Measurements from ENCODE around the gene PANK4. TPM values are rescaled to one million over a fixed set of nuclear protein-coding genes. Genes with fewer than 3 reads are reported as not detected.

The PANK4 gene
- polyA plus RNA-seq, 2 of the 4 experiments (the other 2 are of a cell fraction): 8.1 to 13.8 TPM

DNA sequence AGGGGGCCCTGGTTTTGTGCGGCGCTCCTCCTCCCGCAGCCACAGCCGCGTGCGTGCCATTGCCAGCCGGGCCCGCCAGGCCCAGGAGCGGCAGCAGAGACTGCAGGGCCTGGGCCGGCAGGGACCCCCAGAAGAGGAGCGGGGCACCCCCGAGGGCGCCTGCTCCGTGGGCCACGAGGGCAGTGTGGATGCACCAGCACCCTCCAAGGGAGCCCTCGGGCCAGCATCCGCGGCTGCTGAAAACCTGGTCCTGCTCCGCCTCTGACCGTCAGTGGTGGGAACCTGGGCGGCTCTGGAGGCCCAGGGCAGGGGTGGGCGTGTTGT lies 21.5 kb downstream of the PANK4 start:
- no peak overlapping the region for H3K27ac ChIP-seq
- POLR2A ChIA-PET: no interaction called here
- TF ChIP-seq TFCP2L1 (CRISPR knock-in tag; IDR thresholded peaks at IDR 0.05): no peak
- no peak for TF ChIP-seq CEBPB (IDR thresholded peaks at IDR 0.05)
- no peak for TF ChIP-seq CBX8 (IDR thresholded peaks at IDR 0.05)
- TF ChIP-seq KDM5A (IDR thresholded peaks at IDR 0.05): no peak
- TF ChIP-seq, protein P1, sequence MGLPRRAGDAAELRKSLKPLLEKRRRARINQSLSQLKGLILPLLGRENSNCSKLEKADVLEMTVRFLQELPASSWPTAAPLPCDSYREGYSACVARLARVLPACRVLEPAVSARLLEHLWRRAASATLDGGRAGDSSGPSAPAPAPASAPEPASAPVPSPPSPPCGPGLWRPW (IDR thresholded peaks at IDR 0.05): no peak
- TF ChIP-seq FOSB (CRISPR knock-in tag; IDR thresholded peaks at IDR 0.05): no peak
- TF ChIP-seq MYC (IDR thresholded peaks at IDR 0.05; ENCODE audit: borderline replicate concordance, low read length): no peak
- no peak for TF ChIP-seq JUNB (IDR thresholded peaks at IDR 0.05)
- TF ChIP-seq, protein P2, sequence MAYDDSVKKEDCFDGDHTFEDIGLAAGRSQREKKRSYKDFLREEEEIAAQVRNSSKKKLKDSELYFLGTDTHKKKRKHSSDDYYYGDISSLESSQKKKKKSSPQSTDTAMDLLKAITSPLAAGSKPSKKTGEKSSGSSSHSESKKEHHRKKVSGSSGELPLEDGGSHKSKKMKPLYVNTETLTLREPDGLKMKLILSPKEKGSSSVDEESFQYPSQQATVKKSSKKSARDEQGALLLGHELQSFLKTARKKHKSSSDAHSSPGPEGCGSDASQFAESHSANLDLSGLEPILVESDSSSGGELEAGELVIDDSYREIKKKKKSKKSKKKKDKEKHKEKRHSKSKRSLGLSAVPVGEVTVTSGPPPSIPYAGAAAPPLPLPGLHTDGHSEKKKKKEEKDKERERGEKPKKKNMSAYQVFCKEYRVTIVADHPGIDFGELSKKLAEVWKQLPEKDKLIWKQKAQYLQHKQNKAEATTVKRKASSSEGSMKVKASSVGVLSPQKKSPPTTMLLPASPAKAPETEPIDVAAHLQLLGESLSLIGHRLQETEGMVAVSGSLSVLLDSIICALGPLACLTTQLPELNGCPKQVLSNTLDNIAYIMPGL (CRISPR knock-in tag; IDR thresholded peaks at IDR 0.05; ENCODE audit: borderline replicate concordance): no peak
- no peak for TF ChIP-seq ZNF302 (CRISPR knock-in tag; IDR thresholded peaks at IDR 0.05)
- no peak for TF ChIP-seq RARB (CRISPR knock-in tag; IDR thresholded peaks at IDR 0.05)
- no peak for TF ChIP-seq CHD2 (IDR thresholded peaks at IDR 0.05; ENCODE audit: low read length, partially characterized antibody)
- TF ChIP-seq, protein P3, sequence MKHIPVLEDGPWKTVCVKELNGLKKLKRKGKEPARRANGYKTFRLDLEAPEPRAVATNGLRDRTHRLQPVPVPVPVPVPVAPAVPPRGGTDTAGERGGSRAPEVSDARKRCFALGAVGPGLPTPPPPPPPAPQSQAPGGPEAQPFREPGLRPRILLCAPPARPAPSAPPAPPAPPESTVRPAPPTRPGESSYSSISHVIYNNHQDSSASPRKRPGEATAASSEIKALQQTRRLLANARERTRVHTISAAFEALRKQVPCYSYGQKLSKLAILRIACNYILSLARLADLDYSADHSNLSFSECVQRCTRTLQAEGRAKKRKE (CRISPR knock-in tag; IDR thresholded peaks at IDR 0.05; ENCODE audit: low read depth): no peak
- TF ChIP-seq, protein P4, sequence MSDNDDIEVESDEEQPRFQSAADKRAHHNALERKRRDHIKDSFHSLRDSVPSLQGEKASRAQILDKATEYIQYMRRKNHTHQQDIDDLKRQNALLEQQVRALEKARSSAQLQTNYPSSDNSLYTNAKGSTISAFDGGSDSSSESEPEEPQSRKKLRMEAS (IDR thresholded peaks at IDR 0.05): no peak
- TF ChIP-seq MAFK (IDR thresholded peaks at IDR 0.05; ENCODE audit: partially characterized antibody): no peak
- no peak for TF ChIP-seq ESRRA (IDR thresholded peaks at IDR 0.05; ENCODE audit: borderline replicate concordance, low read length)
- 89% methylated on average over 19 of the region's 22 CpGs for WGBS (ENCODE audit: missing lambda C conversion rate)
- no peak overlapping the region for H3K4me3 ChIP-seq
- H3K9me3 ChIP-seq: no peaks in the 10 kb centered on the region
- no peak for ATAC-seq
- DNase-seq (ENCODE audit: low read depth in 1 of 2, low spot score in 1 of 2): no peak
- CTCF ChIA-PET: no interaction called here
- H3K4me2 ChIP-seq: no peak overlapping the region
- no peak for FAIRE-seq
- H3K4me1 ChIP-seq: no peaks in the 10 kb centered on the region

DNA sequence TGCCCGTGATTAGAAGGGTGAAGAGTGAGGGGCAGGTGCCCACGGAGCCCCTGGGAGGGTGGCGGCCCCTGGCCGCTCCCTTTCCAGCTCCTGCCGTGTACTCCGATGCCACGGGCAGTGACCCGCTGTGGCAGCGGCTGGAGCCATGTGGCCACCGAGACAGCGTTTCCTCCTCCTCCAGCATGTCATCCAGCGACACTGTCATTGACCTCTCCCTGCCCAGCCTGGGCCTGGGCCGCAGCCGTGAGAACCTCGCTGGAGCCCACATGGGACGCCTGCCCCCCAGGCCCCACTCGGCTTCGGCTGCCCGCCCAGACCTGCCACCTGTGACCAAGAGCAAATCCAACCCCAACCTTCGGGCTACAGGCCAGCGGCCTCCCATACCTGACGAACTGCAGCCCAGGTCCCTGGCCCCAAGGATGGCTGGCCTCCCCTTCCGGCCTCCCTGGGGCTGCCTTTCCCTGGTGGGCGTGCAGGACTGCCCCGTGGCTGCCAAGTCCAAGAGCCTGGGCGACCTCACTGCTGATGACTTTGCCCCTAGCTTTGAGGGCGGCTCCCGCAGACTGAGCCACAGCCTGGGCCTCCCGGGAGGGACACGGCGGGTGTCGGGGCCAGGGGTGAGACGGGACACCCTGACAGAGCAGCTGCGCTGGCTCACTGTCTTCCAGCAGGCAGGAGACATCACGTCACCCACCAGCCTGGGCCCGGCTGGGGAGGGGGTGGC lies 22.0 kb downstream of the PANK4 start:
- Histone ChIP-seq H3K9me3 (no peaks in the 10 kb centered on the region), H3K4me3 (no peak overlapping the region), H3K4me1 (no peaks in the 10 kb centered on the region), H3K27ac (no peak overlapping the region), H3K4me2 (no peak overlapping the region)
- 90% methylated on average over 9 of the region's 36 CpGs for WGBS (ENCODE audit: missing lambda C conversion rate)
- ChIA-PET CTCF (no interaction called here), POLR2A (no interaction called here)
- DNase-seq (ENCODE audit: low read depth in 1 of 2, low spot score in 1 of 2) (no peak), FAIRE-seq (no peak), ATAC-seq (no peak)
- TF ChIP-seq ESRRA (IDR thresholded peaks at IDR 0.05; ENCODE audit: borderline replicate concordance, low read length) (no peak), NPAS2 (CRISPR knock-in tag; IDR thresholded peaks at IDR 0.05; ENCODE audit: borderline replicate concordance) (no peak), BHLHE40 (IDR thresholded peaks at IDR 0.05; ENCODE audit: low read depth, low read length) (no peak), TP53 (CRISPR knock-in tag; IDR thresholded peaks at IDR 0.05) (no peak), ZFP36 (IDR thresholded peaks at IDR 0.05; ENCODE audit: borderline replicate concordance, partially characterized antibody) (no peak), CEBPB (IDR thresholded peaks at IDR 0.05) (no peak), RFX5 (IDR thresholded peaks at IDR 0.05) (no peak), CHD2 (IDR thresholded peaks at IDR 0.05; ENCODE audit: low read length, partially characterized antibody) (no peak)
- TF ChIP-seq, protein P5, sequence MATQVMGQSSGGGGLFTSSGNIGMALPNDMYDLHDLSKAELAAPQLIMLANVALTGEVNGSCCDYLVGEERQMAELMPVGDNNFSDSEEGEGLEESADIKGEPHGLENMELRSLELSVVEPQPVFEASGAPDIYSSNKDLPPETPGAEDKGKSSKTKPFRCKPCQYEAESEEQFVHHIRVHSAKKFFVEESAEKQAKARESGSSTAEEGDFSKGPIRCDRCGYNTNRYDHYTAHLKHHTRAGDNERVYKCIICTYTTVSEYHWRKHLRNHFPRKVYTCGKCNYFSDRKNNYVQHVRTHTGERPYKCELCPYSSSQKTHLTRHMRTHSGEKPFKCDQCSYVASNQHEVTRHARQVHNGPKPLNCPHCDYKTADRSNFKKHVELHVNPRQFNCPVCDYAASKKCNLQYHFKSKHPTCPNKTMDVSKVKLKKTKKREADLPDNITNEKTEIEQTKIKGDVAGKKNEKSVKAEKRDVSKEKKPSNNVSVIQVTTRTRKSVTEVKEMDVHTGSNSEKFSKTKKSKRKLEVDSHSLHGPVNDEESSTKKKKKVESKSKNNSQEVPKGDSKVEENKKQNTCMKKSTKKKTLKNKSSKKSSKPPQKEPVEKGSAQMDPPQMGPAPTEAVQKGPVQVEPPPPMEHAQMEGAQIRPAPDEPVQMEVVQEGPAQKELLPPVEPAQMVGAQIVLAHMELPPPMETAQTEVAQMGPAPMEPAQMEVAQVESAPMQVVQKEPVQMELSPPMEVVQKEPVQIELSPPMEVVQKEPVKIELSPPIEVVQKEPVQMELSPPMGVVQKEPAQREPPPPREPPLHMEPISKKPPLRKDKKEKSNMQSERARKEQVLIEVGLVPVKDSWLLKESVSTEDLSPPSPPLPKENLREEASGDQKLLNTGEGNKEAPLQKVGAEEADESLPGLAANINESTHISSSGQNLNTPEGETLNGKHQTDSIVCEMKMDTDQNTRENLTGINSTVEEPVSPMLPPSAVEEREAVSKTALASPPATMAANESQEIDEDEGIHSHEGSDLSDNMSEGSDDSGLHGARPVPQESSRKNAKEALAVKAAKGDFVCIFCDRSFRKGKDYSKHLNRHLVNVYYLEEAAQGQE (IDR thresholded peaks at IDR 0.05): no peak
- TF ChIP-seq, protein P6, sequence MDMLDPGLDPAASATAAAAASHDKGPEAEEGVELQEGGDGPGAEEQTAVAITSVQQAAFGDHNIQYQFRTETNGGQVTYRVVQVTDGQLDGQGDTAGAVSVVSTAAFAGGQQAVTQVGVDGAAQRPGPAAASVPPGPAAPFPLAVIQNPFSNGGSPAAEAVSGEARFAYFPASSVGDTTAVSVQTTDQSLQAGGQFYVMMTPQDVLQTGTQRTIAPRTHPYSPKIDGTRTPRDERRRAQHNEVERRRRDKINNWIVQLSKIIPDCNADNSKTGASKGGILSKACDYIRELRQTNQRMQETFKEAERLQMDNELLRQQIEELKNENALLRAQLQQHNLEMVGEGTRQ (IDR thresholded peaks at IDR 0.05): no peak
- TF ChIP-seq, protein P7, sequence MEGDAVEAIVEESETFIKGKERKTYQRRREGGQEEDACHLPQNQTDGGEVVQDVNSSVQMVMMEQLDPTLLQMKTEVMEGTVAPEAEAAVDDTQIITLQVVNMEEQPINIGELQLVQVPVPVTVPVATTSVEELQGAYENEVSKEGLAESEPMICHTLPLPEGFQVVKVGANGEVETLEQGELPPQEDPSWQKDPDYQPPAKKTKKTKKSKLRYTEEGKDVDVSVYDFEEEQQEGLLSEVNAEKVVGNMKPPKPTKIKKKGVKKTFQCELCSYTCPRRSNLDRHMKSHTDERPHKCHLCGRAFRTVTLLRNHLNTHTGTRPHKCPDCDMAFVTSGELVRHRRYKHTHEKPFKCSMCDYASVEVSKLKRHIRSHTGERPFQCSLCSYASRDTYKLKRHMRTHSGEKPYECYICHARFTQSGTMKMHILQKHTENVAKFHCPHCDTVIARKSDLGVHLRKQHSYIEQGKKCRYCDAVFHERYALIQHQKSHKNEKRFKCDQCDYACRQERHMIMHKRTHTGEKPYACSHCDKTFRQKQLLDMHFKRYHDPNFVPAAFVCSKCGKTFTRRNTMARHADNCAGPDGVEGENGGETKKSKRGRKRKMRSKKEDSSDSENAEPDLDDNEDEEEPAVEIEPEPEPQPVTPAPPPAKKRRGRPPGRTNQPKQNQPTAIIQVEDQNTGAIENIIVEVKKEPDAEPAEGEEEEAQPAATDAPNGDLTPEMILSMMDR (IDR thresholded peaks at IDR 0.05): no peak
- TF ChIP-seq, protein P3 (CRISPR knock-in tag; IDR thresholded peaks at IDR 0.05; ENCODE audit: low read depth): no peak
- TF ChIP-seq, protein P1 (IDR thresholded peaks at IDR 0.05): no peak

Measured in A549 (cell line).